SK-N-SH (cell line): ENCODE data around the gene PIH1D1. TPM values are rescaled to one million over a fixed set of nuclear protein-coding genes. Genes with fewer than 3 reads are reported as not detected.

Experiments used
- CTCF ChIA-PET: fragments of 300-600, 350-600 bp; formaldehyde crosslinking; extraction: SDS; loops from one replicate; lab custom pipeline; 2021; lab: Yijun Ruan, JAX
- POLR2A ChIA-PET: fragments of 350-600 bp; sonication (Branson Sonifier 250); formaldehyde crosslinking; extraction: SDS; loops from one replicate; lab custom pipeline; 2020; ENCODE audit warnings: antibody characterized with exemption, inconsistent platforms; lab: Yijun Ruan, JAX
- DNase-seq: peaks from one replicate; pipeline ENCODE4 v3.0.0; 2012
- H2AFZ ChIP-seq: fragments of 200-600 bp; sonication (generic); 2 replicates; pipeline ENCODE4 v1.8.1; 2016; ENCODE audit warnings: antibody characterized with exemption, mild to moderate bottlenecking, low read depth
- H3F3A ChIP-seq: fragments of 200-600 bp; sonication (generic); replicated peaks from 2 replicates; pipeline ENCODE3; 2016; ENCODE audit warnings: antibody characterized with exemption, mild to moderate bottlenecking; ENCODE audit not compliant: insufficient read depth
- H3K27ac ChIP-seq, 2 experiments: fragments of 200-500 bp in 1 of 2; fragments of 200-600 bp in 1 of 2; sonication (Bioruptor generic) in 1 of 2; sonication (generic), shearing (Covaris generic) in 1 of 2; 2 replicates each; pipeline versions ENCODE4 v1.5.1 to v1.6.1; 2014 to 2016; ENCODE audit warnings: low read depth in 2 of 2, inconsistent platforms in 1 of 2, low read length in 1 of 2, mild to moderate bottlenecking in 1 of 2, mixed read lengths in 1 of 2
- H3K27me3 ChIP-seq: fragments of 200-600 bp; sonication (generic), shearing (Covaris generic); 2 replicates; pipeline ENCODE4 v1.6.1; 2016; ENCODE audit warnings: mixed run types; ENCODE audit not compliant: insufficient read depth
- H3K36me3 ChIP-seq, 2 experiments: fragments of 200-500 bp in 1 of 2; fragments of 200-600 bp in 1 of 2; sonication (Bioruptor generic) in 1 of 2; sonication (generic) in 1 of 2; replicated peaks in 1 of 2; 2 replicates each; pipeline versions ENCODE3 to v1.5.1; 2014 to 2016; ENCODE audit warnings: low read length in 1 of 2, mild to moderate bottlenecking in 1 of 2; ENCODE audit not compliant: insufficient read depth in 2 of 2, control insufficient read depth in 1 of 2
- H3K4me1 ChIP-seq, 2 experiments: fragments of 200-500 bp in 1 of 2; fragments of 200-600 bp in 1 of 2; sonication (Bioruptor generic) in 1 of 2; sonication (generic), shearing (Covaris generic) in 1 of 2; 2 replicates each; pipeline versions ENCODE4 v1.5.1 to v1.6.1; 2014 to 2016; ENCODE audit warnings: low read depth in 1 of 2, low read length in 1 of 2, mixed run types in 1 of 2; ENCODE audit not compliant: insufficient read depth in 2 of 2, control insufficient read depth in 1 of 2
- H3K4me2 ChIP-seq: fragments of 200-600 bp; sonication (generic), shearing (Covaris generic); 2 replicates; pipeline ENCODE4 v1.6.1; 2017; ENCODE audit warnings: mixed run types
- H3K4me3 ChIP-seq, 2 experiments: fragments of 200-500 bp in 1 of 2; fragments of 200-600 bp in 1 of 2; sonication (Bioruptor generic) in 1 of 2; sonication (generic), shearing (Covaris generic) in 1 of 2; 2 replicates each; pipeline versions ENCODE4 v1.5.1 to v1.8.1; 2014 to 2016; ENCODE audit warnings: low read depth in 2 of 2, inconsistent platforms in 1 of 2, low read length in 1 of 2, mild to moderate bottlenecking in 1 of 2, mixed read lengths in 1 of 2, moderate library complexity in 1 of 2
- H3K79me2 ChIP-seq: fragments of 200-600 bp; sonication (generic); 2 replicates; pipeline ENCODE4 v1.8.1; 2017; ENCODE audit warnings: mild to moderate bottlenecking; ENCODE audit not compliant: insufficient read depth
- H3K9ac ChIP-seq: fragments of 200-600 bp; sonication (generic); 2 replicates; pipeline ENCODE4 v1.6.1; 2017; ENCODE audit warnings: mixed run types
- H3K9me2 ChIP-seq: fragments of 200-600 bp; sonication (generic); 2 replicates; pipeline ENCODE4 v1.6.1; 2017; ENCODE audit warnings: mixed run types
- H3K9me3 ChIP-seq: fragments of 200-600 bp; sonication (generic); 2 replicates; pipeline ENCODE4 v1.6.1; 2017; ENCODE audit warnings: mixed run types, mild to moderate bottlenecking, moderate library complexity
- H4K20me1 ChIP-seq: fragments of 200-600 bp; sonication (generic); 2 replicates; pipeline ENCODE4 v1.6.1; 2017; ENCODE audit warnings: mild to moderate bottlenecking, mixed run types; ENCODE audit not compliant: insufficient read depth
- EP300 ChIP-seq, 2 experiments: IDR thresholded peaks; 2 replicates each; pipeline versions ENCODE4 v1.4.0 to v1.6.1; 2012; ENCODE audit warnings: borderline replicate concordance in 1 of 2, low read depth in 1 of 2, low read length in 1 of 2
- EZH2phosphoT487 ChIP-seq: fragments of 200-600 bp; sonication (generic); IDR thresholded peaks from 2 replicates; pipeline ENCODE4 v1.6.1; 2017; ENCODE audit warnings: low read depth, mixed run types, mild to moderate bottlenecking, antibody characterized with exemption, moderate library complexity, borderline replicate concordance
- FOXJ3 ChIP-seq: sonication (generic); formaldehyde crosslinking; IDR thresholded peaks from 2 replicates; pipeline ENCODE4 v1.5.1; 2020; ENCODE audit warnings: mild to moderate bottlenecking, missing genetic modification reagents
- FOXM1 ChIP-seq: IDR thresholded peaks from 2 replicates; pipeline ENCODE4 v1.4.0; 2012; ENCODE audit warnings: low read depth, mild to moderate bottlenecking
- GABPA ChIP-seq: IDR thresholded peaks from 2 replicates; pipeline ENCODE4 v1.4.0; 2012; ENCODE audit warnings: low read depth, mild to moderate bottlenecking
- GATA2 ChIP-seq: sonication (generic); formaldehyde crosslinking; IDR thresholded peaks from 2 replicates; pipeline ENCODE4 v1.5.0; 2020; ENCODE audit warnings: mild to moderate bottlenecking, missing genetic modification reagents
- MXI1 ChIP-seq: IDR thresholded peaks from 2 replicates; pipeline ENCODE4 v1.6.1; 2012; ENCODE audit warnings: mild to moderate bottlenecking, low read depth, low read length, improper control_type of control experiment
- NFIC ChIP-seq: IDR thresholded peaks from 2 replicates; pipeline ENCODE4 v1.4.0; 2012; ENCODE audit warnings: borderline replicate concordance
- POLR2AphosphoS5 ChIP-seq: IDR thresholded peaks from 2 replicates; pipeline ENCODE4 v1.6.1; 2012; ENCODE audit warnings: low read depth, low read length
- RCOR1 ChIP-seq: fragments of 150-350 bp; IDR thresholded peaks from 2 replicates; pipeline ENCODE4 v1.6.1; 2017; ENCODE audit warnings: antibody characterized with exemption, low read length
- TEAD4 ChIP-seq: IDR thresholded peaks from 2 replicates; pipeline ENCODE4 v1.4.0; 2012; ENCODE audit warnings: mild to moderate bottlenecking, borderline replicate concordance; ENCODE audit not compliant: insufficient read depth
- YY1 ChIP-seq: IDR thresholded peaks from 2 replicates; pipeline ENCODE4 v1.4.0; 2012; ENCODE audit warnings: low read depth, mild to moderate bottlenecking
- WGBS: methylation state at CpG from one replicate; pipeline ENCODE4 v1.1.6; 2017; ENCODE audit warnings: low lambda C conversion rate; 5-methylcytosine and 5-hydroxymethylcytosine counted together
- polyA plus RNA-seq, 3 experiments: library from polyadenylated mRNA; depleted of rRNA; stranded (reverse); fragments of >200 nt; gene quantifications; 2 replicates each; pipeline ENCODE4 v1.2.3, GENCODE V29; 2012
- TF ChIP-seq, protein P1 (sequence below): IDR thresholded peaks from 2 replicates; pipeline ENCODE4 v1.6.1; 2012; ENCODE audit warnings: mild to moderate bottlenecking, low read depth, low read length, moderate library complexity
- TF ChIP-seq, protein P2 (sequence below): fragments of 150-350 bp; IDR thresholded peaks from 2 replicates; pipeline ENCODE4 v1.6.1; 2017; ENCODE audit warnings: antibody characterized with exemption, low read length, low read depth, borderline replicate concordance
- TF ChIP-seq, protein P3 (sequence below): fragments of 200-600 bp; sonication (generic); IDR thresholded peaks from 2 replicates; pipeline ENCODE4 v1.6.1; 2017; ENCODE audit warnings: antibody characterized with exemption, mild to moderate bottlenecking, moderate library complexity
- TF ChIP-seq, protein P4 (sequence below): IDR thresholded peaks from 2 replicates; pipeline ENCODE4; 2012
- TF ChIP-seq, protein P5 (sequence below): IDR thresholded peaks from 2 replicates; pipeline ENCODE4 v1.4.0; 2012; ENCODE audit warnings: low read depth

PIH1D1 gene
- polyA plus RNA-seq, 1 of the 3 experiments (the other 2 are of a cell fraction) = 157 TPM

DNA sequence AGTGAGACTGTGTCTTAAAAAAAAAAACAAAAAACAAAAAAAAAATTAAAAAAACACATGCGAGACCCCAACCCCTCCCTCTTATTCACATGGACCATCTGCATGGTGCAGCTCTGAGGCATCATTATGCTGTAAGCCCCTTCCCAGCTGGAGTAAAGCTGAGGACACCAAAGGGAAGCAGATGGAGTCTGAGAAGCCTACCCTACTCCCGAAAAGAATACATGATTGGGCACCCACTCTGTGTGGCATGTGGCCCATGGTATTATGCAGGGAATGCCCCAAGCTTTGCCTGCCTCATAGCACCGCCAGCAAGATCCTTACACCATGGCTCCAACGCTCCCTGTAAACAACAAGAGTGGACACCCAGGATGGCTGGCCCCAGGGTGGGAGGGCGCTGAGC lies 33.1 kb downstream of the PIH1D1 start:
- no peak for DNase-seq
- H3K79me2 ChIP-seq = no peaks in the 10 kb centered on the region
- H3K9ac ChIP-seq = no peak overlapping the region
- WGBS = 31% methylated on average over 5 of the region's 5 CpGs
- CTCF ChIA-PET = interaction anchor here (0.8 to 17.5 kb wide), 4 partner anchors 15 to 272 kb away, joined by 3 to 108 read pairs (median 7); no protein-coding TSS in a partner anchor
- H2AFZ ChIP-seq = no peak overlapping the region
- no peaks in the 10 kb centered on the region for H3K36me3 ChIP-seq
- POLR2A ChIA-PET = no interaction called here
- peaks cover 72% of the 10 kb centered on the region for H3K27me3 ChIP-seq
- peaks cover 0 to 8% of the 10 kb centered on the region in 2 experiments; a peak in 2 of 4 replicates for H3K4me1 ChIP-seq
- TF ChIP-seq GABPA = no peak
- no peak for TF ChIP-seq EZH2phosphoT487
- no peak for TF ChIP-seq FOXM1
- no peak for TF ChIP-seq RCOR1
- TF ChIP-seq, protein P1, sequence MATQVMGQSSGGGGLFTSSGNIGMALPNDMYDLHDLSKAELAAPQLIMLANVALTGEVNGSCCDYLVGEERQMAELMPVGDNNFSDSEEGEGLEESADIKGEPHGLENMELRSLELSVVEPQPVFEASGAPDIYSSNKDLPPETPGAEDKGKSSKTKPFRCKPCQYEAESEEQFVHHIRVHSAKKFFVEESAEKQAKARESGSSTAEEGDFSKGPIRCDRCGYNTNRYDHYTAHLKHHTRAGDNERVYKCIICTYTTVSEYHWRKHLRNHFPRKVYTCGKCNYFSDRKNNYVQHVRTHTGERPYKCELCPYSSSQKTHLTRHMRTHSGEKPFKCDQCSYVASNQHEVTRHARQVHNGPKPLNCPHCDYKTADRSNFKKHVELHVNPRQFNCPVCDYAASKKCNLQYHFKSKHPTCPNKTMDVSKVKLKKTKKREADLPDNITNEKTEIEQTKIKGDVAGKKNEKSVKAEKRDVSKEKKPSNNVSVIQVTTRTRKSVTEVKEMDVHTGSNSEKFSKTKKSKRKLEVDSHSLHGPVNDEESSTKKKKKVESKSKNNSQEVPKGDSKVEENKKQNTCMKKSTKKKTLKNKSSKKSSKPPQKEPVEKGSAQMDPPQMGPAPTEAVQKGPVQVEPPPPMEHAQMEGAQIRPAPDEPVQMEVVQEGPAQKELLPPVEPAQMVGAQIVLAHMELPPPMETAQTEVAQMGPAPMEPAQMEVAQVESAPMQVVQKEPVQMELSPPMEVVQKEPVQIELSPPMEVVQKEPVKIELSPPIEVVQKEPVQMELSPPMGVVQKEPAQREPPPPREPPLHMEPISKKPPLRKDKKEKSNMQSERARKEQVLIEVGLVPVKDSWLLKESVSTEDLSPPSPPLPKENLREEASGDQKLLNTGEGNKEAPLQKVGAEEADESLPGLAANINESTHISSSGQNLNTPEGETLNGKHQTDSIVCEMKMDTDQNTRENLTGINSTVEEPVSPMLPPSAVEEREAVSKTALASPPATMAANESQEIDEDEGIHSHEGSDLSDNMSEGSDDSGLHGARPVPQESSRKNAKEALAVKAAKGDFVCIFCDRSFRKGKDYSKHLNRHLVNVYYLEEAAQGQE = no peak
- TF ChIP-seq FOXJ3 (CRISPR knock-in tag) = no peak
- TF ChIP-seq, protein P2, sequence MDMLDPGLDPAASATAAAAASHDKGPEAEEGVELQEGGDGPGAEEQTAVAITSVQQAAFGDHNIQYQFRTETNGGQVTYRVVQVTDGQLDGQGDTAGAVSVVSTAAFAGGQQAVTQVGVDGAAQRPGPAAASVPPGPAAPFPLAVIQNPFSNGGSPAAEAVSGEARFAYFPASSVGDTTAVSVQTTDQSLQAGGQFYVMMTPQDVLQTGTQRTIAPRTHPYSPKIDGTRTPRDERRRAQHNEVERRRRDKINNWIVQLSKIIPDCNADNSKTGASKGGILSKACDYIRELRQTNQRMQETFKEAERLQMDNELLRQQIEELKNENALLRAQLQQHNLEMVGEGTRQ = no peak
- TF ChIP-seq POLR2AphosphoS5 = no peak
- no peak for TF ChIP-seq EP300 (IDR thresholded peaks at IDR 0.05; ENCODE audit: borderline replicate concordance in 1 of 2, low read depth in 1 of 2, low read length in 1 of 2)
- TF ChIP-seq, protein P3, sequence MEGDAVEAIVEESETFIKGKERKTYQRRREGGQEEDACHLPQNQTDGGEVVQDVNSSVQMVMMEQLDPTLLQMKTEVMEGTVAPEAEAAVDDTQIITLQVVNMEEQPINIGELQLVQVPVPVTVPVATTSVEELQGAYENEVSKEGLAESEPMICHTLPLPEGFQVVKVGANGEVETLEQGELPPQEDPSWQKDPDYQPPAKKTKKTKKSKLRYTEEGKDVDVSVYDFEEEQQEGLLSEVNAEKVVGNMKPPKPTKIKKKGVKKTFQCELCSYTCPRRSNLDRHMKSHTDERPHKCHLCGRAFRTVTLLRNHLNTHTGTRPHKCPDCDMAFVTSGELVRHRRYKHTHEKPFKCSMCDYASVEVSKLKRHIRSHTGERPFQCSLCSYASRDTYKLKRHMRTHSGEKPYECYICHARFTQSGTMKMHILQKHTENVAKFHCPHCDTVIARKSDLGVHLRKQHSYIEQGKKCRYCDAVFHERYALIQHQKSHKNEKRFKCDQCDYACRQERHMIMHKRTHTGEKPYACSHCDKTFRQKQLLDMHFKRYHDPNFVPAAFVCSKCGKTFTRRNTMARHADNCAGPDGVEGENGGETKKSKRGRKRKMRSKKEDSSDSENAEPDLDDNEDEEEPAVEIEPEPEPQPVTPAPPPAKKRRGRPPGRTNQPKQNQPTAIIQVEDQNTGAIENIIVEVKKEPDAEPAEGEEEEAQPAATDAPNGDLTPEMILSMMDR = no peak
- no peak for TF ChIP-seq YY1
- no peak for TF ChIP-seq GATA2 (CRISPR knock-in tag)
- TF ChIP-seq, protein P4, sequence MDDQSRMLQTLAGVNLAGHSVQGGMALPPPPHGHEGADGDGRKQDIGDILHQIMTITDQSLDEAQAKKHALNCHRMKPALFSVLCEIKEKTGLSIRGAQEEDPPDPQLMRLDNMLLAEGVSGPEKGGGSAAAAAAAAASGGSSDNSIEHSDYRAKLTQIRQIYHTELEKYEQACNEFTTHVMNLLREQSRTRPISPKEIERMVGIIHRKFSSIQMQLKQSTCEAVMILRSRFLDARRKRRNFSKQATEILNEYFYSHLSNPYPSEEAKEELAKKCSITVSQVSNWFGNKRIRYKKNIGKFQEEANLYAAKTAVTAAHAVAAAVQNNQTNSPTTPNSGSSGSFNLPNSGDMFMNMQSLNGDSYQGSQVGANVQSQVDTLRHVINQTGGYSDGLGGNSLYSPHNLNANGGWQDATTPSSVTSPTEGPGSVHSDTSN = no peak
- no peak for TF ChIP-seq TEAD4
- no peak for TF ChIP-seq NFIC
- TF ChIP-seq MXI1 = no peak
- TF ChIP-seq, protein P5, sequence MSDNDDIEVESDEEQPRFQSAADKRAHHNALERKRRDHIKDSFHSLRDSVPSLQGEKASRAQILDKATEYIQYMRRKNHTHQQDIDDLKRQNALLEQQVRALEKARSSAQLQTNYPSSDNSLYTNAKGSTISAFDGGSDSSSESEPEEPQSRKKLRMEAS = no peak
- no peak overlapping the region for H3K27ac ChIP-seq
- H3K9me3 ChIP-seq = no peaks in the 10 kb centered on the region
- no peak overlapping the region for H3K4me2 ChIP-seq
- no peak overlapping the region for H3K4me3 ChIP-seq
- H3K9me2 ChIP-seq = no peaks in the 10 kb centered on the region
- H3F3A ChIP-seq = peaks cover 7% of the 10 kb centered on the region
- no peaks in the 10 kb centered on the region for H4K20me1 ChIP-seq
